ENCODE results near the gene ITPK1. TPM values are rescaled to one million over a fixed set of nuclear protein-coding genes. Genes with fewer than 3 reads are reported as not detected.

Gene ITPK1
- polyA plus RNA-seq, 2 of the 4 experiments (the other 2 are of a cell fraction), result 46.2 to 47.0 TPM

DNA sequence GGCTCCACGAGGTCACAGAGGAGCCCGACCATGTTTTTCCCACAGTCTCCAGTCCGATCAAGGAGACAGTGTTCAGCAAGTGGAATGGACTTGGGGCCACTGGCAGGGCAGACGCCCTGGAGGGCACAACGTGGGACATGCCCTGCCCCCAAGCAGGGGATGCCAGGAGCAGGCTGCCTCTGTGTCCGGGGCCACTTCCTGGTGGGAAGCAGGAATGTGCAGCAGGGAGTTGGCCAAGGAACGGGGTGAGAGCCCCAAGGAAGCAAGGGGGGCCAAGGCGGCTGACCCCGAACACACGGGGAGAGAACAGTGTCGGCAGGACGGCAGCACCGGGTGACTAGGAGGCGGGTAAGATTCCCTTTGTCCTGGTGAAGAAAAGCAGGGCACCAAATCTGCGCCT, 100.2 kb downstream of the ITPK1 start:
- WGBS (ENCODE audit: missing lambda C conversion rate), result 90% methylated on average over 15 of the region's 15 CpGs
- H3K27ac ChIP-seq, result no peak overlapping the region
- H3K9me3 ChIP-seq, result no peaks in the 10 kb centered on the region
- ATAC-seq, result no peak
- no peak overlapping the region for H3K4me2 ChIP-seq
- CTCF ChIA-PET, result no interaction called here
- POLR2A ChIA-PET, result no interaction called here
- no peak overlapping the region for H3K4me3 ChIP-seq
- no peak for FAIRE-seq
- H3K4me1 ChIP-seq, result peaks cover 10% of the 10 kb centered on the region; the same call in 2 of the 3 replicates
- no peak for TF ChIP-seq ZNF302 (CRISPR knock-in tag; IDR thresholded peaks at IDR 0.05)
- TF ChIP-seq HOXA7 (CRISPR knock-in tag; IDR thresholded peaks at IDR 0.05), result no peak
- TF ChIP-seq, protein P1, sequence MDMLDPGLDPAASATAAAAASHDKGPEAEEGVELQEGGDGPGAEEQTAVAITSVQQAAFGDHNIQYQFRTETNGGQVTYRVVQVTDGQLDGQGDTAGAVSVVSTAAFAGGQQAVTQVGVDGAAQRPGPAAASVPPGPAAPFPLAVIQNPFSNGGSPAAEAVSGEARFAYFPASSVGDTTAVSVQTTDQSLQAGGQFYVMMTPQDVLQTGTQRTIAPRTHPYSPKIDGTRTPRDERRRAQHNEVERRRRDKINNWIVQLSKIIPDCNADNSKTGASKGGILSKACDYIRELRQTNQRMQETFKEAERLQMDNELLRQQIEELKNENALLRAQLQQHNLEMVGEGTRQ (IDR thresholded peaks at IDR 0.05), result no peak
- TF ChIP-seq HDAC2 (IDR thresholded peaks at IDR 0.05), result no peak
- TF ChIP-seq CBX2 (IDR thresholded peaks at IDR 0.05; ENCODE audit: borderline replicate concordance, low read depth), result no peak
- TF ChIP-seq, protein P2, sequence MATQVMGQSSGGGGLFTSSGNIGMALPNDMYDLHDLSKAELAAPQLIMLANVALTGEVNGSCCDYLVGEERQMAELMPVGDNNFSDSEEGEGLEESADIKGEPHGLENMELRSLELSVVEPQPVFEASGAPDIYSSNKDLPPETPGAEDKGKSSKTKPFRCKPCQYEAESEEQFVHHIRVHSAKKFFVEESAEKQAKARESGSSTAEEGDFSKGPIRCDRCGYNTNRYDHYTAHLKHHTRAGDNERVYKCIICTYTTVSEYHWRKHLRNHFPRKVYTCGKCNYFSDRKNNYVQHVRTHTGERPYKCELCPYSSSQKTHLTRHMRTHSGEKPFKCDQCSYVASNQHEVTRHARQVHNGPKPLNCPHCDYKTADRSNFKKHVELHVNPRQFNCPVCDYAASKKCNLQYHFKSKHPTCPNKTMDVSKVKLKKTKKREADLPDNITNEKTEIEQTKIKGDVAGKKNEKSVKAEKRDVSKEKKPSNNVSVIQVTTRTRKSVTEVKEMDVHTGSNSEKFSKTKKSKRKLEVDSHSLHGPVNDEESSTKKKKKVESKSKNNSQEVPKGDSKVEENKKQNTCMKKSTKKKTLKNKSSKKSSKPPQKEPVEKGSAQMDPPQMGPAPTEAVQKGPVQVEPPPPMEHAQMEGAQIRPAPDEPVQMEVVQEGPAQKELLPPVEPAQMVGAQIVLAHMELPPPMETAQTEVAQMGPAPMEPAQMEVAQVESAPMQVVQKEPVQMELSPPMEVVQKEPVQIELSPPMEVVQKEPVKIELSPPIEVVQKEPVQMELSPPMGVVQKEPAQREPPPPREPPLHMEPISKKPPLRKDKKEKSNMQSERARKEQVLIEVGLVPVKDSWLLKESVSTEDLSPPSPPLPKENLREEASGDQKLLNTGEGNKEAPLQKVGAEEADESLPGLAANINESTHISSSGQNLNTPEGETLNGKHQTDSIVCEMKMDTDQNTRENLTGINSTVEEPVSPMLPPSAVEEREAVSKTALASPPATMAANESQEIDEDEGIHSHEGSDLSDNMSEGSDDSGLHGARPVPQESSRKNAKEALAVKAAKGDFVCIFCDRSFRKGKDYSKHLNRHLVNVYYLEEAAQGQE (IDR thresholded peaks at IDR 0.05), result no peak
- TF ChIP-seq FOXS1 (CRISPR knock-in tag; IDR thresholded peaks at IDR 0.05), result no peak
- no peak for TF ChIP-seq CHD4 (IDR thresholded peaks at IDR 0.05; ENCODE audit: borderline replicate concordance)
- TF ChIP-seq NR3C1 (IDR thresholded peaks at IDR 0.05), result no peak
- TF ChIP-seq ESRRA (IDR thresholded peaks at IDR 0.05; ENCODE audit: borderline replicate concordance, low read length), result no peak
- TF ChIP-seq TFCP2L1 (CRISPR knock-in tag; IDR thresholded peaks at IDR 0.05), result no peak
- no peak for TF ChIP-seq MAFK (IDR thresholded peaks at IDR 0.05; ENCODE audit: partially characterized antibody)
- no peak for TF ChIP-seq CBX8 (IDR thresholded peaks at IDR 0.05)
- TF ChIP-seq, protein P3, sequence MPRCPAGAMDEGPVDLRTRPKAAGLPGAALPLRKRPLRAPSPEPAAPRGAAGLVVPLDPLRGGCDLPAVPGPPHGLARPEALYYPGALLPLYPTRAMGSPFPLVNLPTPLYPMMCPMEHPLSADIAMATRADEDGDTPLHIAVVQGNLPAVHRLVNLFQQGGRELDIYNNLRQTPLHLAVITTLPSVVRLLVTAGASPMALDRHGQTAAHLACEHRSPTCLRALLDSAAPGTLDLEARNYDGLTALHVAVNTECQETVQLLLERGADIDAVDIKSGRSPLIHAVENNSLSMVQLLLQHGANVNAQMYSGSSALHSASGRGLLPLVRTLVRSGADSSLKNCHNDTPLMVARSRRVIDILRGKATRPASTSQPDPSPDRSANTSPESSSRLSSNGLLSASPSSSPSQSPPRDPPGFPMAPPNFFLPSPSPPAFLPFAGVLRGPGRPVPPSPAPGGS (IDR thresholded peaks at IDR 0.05), result no peak
- no peak for TF ChIP-seq SREBF2 (IDR thresholded peaks at IDR 0.05)
- TF ChIP-seq GATA3 (IDR thresholded peaks at IDR 0.05; ENCODE audit: borderline replicate concordance), result no peak
- TF ChIP-seq, protein P4, sequence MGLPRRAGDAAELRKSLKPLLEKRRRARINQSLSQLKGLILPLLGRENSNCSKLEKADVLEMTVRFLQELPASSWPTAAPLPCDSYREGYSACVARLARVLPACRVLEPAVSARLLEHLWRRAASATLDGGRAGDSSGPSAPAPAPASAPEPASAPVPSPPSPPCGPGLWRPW (IDR thresholded peaks at IDR 0.05), result no peak
- TF ChIP-seq TP53 (CRISPR knock-in tag; IDR thresholded peaks at IDR 0.05), result no peak
- TF ChIP-seq POLR2AphosphoS2 (conservative IDR thresholded peaks at IDR 0.05; ENCODE audit: low read length), result no peak
- no peak for DNase-seq (ENCODE audit: low read depth in 1 of 2, low spot score in 1 of 2)

DNA sequence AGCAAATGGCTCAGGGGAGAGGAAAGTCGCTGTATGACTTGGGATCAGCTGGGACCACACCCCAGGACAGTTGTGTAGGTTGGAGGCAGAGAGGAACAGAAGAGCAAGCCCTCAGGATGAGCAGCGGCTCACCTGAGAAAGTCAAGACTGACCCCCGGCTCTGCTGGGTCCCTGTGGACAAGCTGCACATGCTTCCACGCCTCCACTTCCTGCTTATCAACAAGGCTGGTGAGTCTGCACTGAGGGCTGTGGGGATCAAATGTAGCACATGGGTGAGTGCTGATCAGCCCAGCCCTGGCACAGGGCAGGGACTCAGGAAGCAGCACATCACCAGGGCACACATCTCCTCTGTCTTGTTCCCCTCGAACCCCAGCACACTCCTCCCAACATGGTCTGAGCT, 100.7 kb downstream of the ITPK1 start:
- FAIRE-seq (no peak), DNase-seq (ENCODE audit: low read depth in 1 of 2, low spot score in 1 of 2) (no peak), ATAC-seq (no peak)
- ChIA-PET POLR2A (no interaction called here), CTCF (no interaction called here)
- TF ChIP-seq BHLHE40 (IDR thresholded peaks at IDR 0.05; ENCODE audit: low read depth, low read length) (no peak), NR3C1 (IDR thresholded peaks at IDR 0.05) (no peak), ZFP36 (IDR thresholded peaks at IDR 0.05; ENCODE audit: borderline replicate concordance, partially characterized antibody) (no peak), NFE2L2 (conservative IDR thresholded peaks at IDR 0.05; ENCODE audit: low read length) (no peak), RARB (CRISPR knock-in tag; IDR thresholded peaks at IDR 0.05) (no peak), TFCP2L1 (CRISPR knock-in tag; IDR thresholded peaks at IDR 0.05) (no peak), CBX8 (IDR thresholded peaks at IDR 0.05) (no peak), GATA3 (IDR thresholded peaks at IDR 0.05; ENCODE audit: borderline replicate concordance) (no peak)
- TF ChIP-seq, protein P5, sequence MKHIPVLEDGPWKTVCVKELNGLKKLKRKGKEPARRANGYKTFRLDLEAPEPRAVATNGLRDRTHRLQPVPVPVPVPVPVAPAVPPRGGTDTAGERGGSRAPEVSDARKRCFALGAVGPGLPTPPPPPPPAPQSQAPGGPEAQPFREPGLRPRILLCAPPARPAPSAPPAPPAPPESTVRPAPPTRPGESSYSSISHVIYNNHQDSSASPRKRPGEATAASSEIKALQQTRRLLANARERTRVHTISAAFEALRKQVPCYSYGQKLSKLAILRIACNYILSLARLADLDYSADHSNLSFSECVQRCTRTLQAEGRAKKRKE (CRISPR knock-in tag; IDR thresholded peaks at IDR 0.05; ENCODE audit: low read depth), result no peak
- TF ChIP-seq, protein P1 (IDR thresholded peaks at IDR 0.05), result no peak
- no peak overlapping the region for H3K27ac ChIP-seq
- H3K4me3 ChIP-seq, result no peak overlapping the region
- H3K4me2 ChIP-seq, result no peak overlapping the region
- H3K4me1 ChIP-seq, result peaks cover 10% of the 10 kb centered on the region; the same call in 2 of the 3 replicates
- 94% methylated on average over 5 of the region's 5 CpGs for WGBS (ENCODE audit: missing lambda C conversion rate)
- H3K9me3 ChIP-seq, result no peaks in the 10 kb centered on the region
